Measurements from ENCODE around the gene SLC4A7. TPM values are rescaled to one million over a fixed set of nuclear protein-coding genes. Genes with fewer than 3 reads are reported as not detected.

The SLC4A7 gene
- polyA plus RNA-seq, 1 donor (not counting 4 experiments of a cell fraction or from before 2014, with no cell fraction given): 28.5 TPM

DNA sequence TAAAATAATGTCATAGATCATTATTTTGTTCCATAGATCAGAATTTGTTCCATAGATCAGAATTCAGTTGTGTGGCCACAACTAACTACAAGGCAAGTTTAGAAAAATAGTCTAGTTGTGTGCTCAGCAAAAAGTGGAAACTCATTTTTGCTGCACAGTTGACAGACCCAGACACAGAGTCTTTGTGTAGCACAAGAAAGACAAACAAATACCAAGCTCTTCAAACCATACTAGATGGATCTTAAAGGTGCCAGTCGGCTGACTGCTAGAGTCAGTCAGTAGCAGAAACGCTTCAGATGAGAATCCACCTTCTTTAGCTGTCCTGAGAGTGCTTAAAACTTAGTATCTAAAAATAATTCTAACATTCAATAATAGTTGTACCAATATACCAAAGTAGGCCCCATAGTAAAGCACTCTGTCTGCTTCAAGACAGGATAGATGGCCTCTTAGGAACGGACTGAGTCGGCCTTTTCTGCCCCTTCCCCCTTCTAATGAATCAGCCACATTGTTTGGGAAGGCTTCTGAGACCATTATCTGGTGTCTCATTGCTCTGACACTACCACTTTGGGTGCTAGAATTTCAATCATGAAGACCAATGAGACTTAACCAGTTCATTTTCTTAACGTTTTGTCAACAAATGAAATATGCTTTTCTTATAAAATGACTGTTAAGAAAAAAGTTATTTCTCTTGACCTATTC lies 27.7 kb upstream of the SLC4A7 start:
- H3K4me3 ChIP-seq (ENCODE audit: control insufficient read depth in 2 of 3, extremely low read depth in 1 of 3, insufficient read depth in 2 of 3, low read depth in 1 of 3, low read length in 3 of 3): no peak overlapping the region
- dilution Hi-C loops (cut with MboI; ENCODE audit: extremely low pct_ligation_motif_present, low sequenced_read_pairs): no loop called here
- no peaks in the 10 kb centered on the region for H3K36me3 ChIP-seq (ENCODE audit: control insufficient read depth in 2 of 2, extremely low read depth in 1 of 2, insufficient read depth in 2 of 2, low read length in 2 of 2)
- H3K4me2 ChIP-seq (ENCODE audit: control insufficient read depth, extremely low read depth, insufficient read depth, low read depth, low read length): no peak overlapping the region
- TF ChIP-seq CTCF (optimal IDR thresholded peaks at IDR 0.05 in 1 of 3, IDR thresholded peaks at IDR 0.05 in 1 of 3, conservative IDR thresholded peaks at IDR 0.05 in 1 of 3; ENCODE audit: extremely low read depth in 1 of 3, insufficient read depth in 2 of 3, low read length in 3 of 3) (no peak), EZH2 (IDR thresholded peaks at IDR 0.05; ENCODE audit: low read length) (no peak)
- no peaks in the 10 kb centered on the region for H4K20me1 ChIP-seq (ENCODE audit: control insufficient read depth, extremely low read depth, insufficient read depth, low read length)
- H3K9me1 ChIP-seq (ENCODE audit: control insufficient read depth, extremely low read depth, insufficient read depth, low read length): no peaks in the 10 kb centered on the region
- no peak overlapping the region for H3K27ac ChIP-seq (ENCODE audit: control insufficient read depth, insufficient read depth, low read length)
- H3K9ac ChIP-seq (ENCODE audit: control insufficient read depth, extremely low read depth, insufficient read depth, low read length): no peak overlapping the region
- H3K4me1 ChIP-seq (ENCODE audit: control insufficient read depth, extremely low read depth, insufficient read depth, low read length): peaks cover 13% of the 10 kb centered on the region
- DNase-seq (ENCODE audit: low read depth, low spot score) (no peak), FAIRE-seq (no peak)
- no peaks in the 10 kb centered on the region for H3K27me3 ChIP-seq (ENCODE audit: control insufficient read depth, extremely low read depth, insufficient read depth, low read length)
- H3K79me2 ChIP-seq (ENCODE audit: control insufficient read depth, insufficient read depth, low read length): no peaks in the 10 kb centered on the region
- no peak overlapping the region for H2AFZ ChIP-seq (ENCODE audit: control insufficient read depth, low read length)
- no peaks in the 10 kb centered on the region for H3K9me3 ChIP-seq (ENCODE audit: control insufficient read depth, low read depth, low read length)

- FAIRE-seq (no peak), DNase-seq (ENCODE audit: low read depth, low spot score) (no peak)
- dilution Hi-C loops (cut with MboI; ENCODE audit: extremely low pct_ligation_motif_present, low sequenced_read_pairs): no loop called here
- H3K4me2 ChIP-seq (ENCODE audit: control insufficient read depth, extremely low read depth, insufficient read depth, low read depth, low read length): no peak overlapping the region
- H3K36me3 ChIP-seq (ENCODE audit: control insufficient read depth in 2 of 2, extremely low read depth in 1 of 2, insufficient read depth in 2 of 2, low read length in 2 of 2): no peaks in the 10 kb centered on the region
- H4K20me1 ChIP-seq (ENCODE audit: control insufficient read depth, extremely low read depth, insufficient read depth, low read length): no peaks in the 10 kb centered on the region
- no peak for TF ChIP-seq CTCF (optimal IDR thresholded peaks at IDR 0.05 in 1 of 3, IDR thresholded peaks at IDR 0.05 in 1 of 3, conservative IDR thresholded peaks at IDR 0.05 in 1 of 3; ENCODE audit: extremely low read depth in 1 of 3, insufficient read depth in 2 of 3, low read length in 3 of 3)
- TF ChIP-seq EZH2 (IDR thresholded peaks at IDR 0.05; ENCODE audit: low read length): no peak
- H3K4me3 ChIP-seq (ENCODE audit: control insufficient read depth in 2 of 3, extremely low read depth in 1 of 3, insufficient read depth in 2 of 3, low read depth in 1 of 3, low read length in 3 of 3): no peak overlapping the region
- no peak overlapping the region for H3K27ac ChIP-seq (ENCODE audit: control insufficient read depth, insufficient read depth, low read length)
- H3K9ac ChIP-seq (ENCODE audit: control insufficient read depth, extremely low read depth, insufficient read depth, low read length): no peak overlapping the region
- H3K9me1 ChIP-seq (ENCODE audit: control insufficient read depth, extremely low read depth, insufficient read depth, low read length): no peaks in the 10 kb centered on the region
- H3K27me3 ChIP-seq (ENCODE audit: control insufficient read depth, extremely low read depth, insufficient read depth, low read length): no peaks in the 10 kb centered on the region
- H2AFZ ChIP-seq (ENCODE audit: control insufficient read depth, low read length): no peak overlapping the region
- H3K4me1 ChIP-seq (ENCODE audit: control insufficient read depth, extremely low read depth, insufficient read depth, low read length): peaks cover 18% of the 10 kb centered on the region
- no peaks in the 10 kb centered on the region for H3K79me2 ChIP-seq (ENCODE audit: control insufficient read depth, insufficient read depth, low read length)
- no peaks in the 10 kb centered on the region for H3K9me3 ChIP-seq (ENCODE audit: control insufficient read depth, low read depth, low read length)
These were observed 25.2 kb upstream of the SLC4A7 start for GRCh38 chr3:27509376-27509775.

Data from keratinocyte (primary cell).